Daoy (cell line): Measurements from ENCODE around the gene PHETA1. TPM values are rescaled to one million over a fixed set of nuclear protein-coding genes. Genes with fewer than 3 reads are reported as not detected.

ENCODE experiments used
- DNase-seq: peaks from one replicate; pipeline ENCODE4 v3.0.0-alpha.2; 2015; ENCODE audit warnings: low read depth
- total RNA-seq: library from RNA; depleted of rRNA; stranded (reverse); fragments of >200 nt; shearing (Covaris generic); gene quantifications from 2 replicates; pipeline ENCODE4 v1.2.3, GENCODE V29; 2014; rRNA removed

Gene PHETA1
- total RNA-seq = 6.3 and 11.8 TPM in 2 replicates

- peak; percentile 93 for DNase-seq
Measured at GRCh38 chr12:111368788-111369495, at the start of gene PHETA1. Gene PHETA1, minus strand, starts transcription at chr12:111369095. Its CDS starts 5,668 bp downstream, at chr12:111363427.

- no peak for DNase-seq
Measured at GRCh38 chr12:111418594-111418880, 49.6 kb upstream of the PHETA1 start.

GRCh38 chr12:111417784-111418593 lies 49.1 kb upstream of the PHETA1 start:
- DNase-seq = no peak

- no peak for DNase-seq
Measured at GRCh38 chr12:111417290-111417689, 48.4 kb upstream of the PHETA1 start.

GRCh38 chr12:111414711-111415252 lies 45.9 kb upstream of the PHETA1 start:
- no peak for DNase-seq

- DNase-seq = peak; percentile 80
Measured at GRCh38 chr12:111413442-111414086, 44.7 kb upstream of the PHETA1 start.

GRCh38 chr12:111412830-111413441 lies 44.0 kb upstream of the PHETA1 start:
- no peak for DNase-seq

- DNase-seq = peak; percentile 84
Measured at GRCh38 chr12:111412007-111412829, 43.3 kb upstream of the PHETA1 start.

- DNase-seq = no peak
Measured at GRCh38 chr12:111411185-111411764, 42.4 kb upstream of the PHETA1 start.

- peak; percentile 77 for DNase-seq
Measured at GRCh38 chr12:111410431-111411184, 41.7 kb upstream of the PHETA1 start.

- peak; percentile 98 for DNase-seq
Measured at GRCh38 chr12:111409780-111410430, 41.0 kb upstream of the PHETA1 start.

GRCh38 chr12:111409403-111409779 lies 40.5 kb upstream of the PHETA1 start:
- DNase-seq = peak; percentile 61

- DNase-seq = no peak
Measured at GRCh38 chr12:111408686-111409402, 39.9 kb upstream of the PHETA1 start.

GRCh38 chr12:111408116-111408440 lies 39.2 kb upstream of the PHETA1 start:
- no peak for DNase-seq

GRCh38 chr12:111407377-111408115 lies 38.7 kb upstream of the PHETA1 start:
- DNase-seq = no peak

- no peak for DNase-seq
Measured at GRCh38 chr12:111406474-111407376, 37.8 kb upstream of the PHETA1 start.

GRCh38 chr12:111405859-111406473 lies 37.1 kb upstream of the PHETA1 start, which contains the start of gene SH2B3:
Gene SH2B3, plus strand, starts transcription at chr12:111405923. Its CDS starts 12,223 bp downstream, at chr12:111418146.
- DNase-seq = no peak
